Medulla oblongata (tissue), 1 donor: ENCODE measurements around the gene HSPA14.
"Not testable (repeated sequence)": the region's sequence is repeated elsewhere in the genome, so short reads cannot be mapped to it uniquely, and the experiment has no call there.

Experiments
- DNase-seq: peaks from one replicate; pipeline ENCODE4 v3.0.0-alpha.2; 2015; ENCODE audit errors: extremely low spot score

The HSPA14 gene, protein sequence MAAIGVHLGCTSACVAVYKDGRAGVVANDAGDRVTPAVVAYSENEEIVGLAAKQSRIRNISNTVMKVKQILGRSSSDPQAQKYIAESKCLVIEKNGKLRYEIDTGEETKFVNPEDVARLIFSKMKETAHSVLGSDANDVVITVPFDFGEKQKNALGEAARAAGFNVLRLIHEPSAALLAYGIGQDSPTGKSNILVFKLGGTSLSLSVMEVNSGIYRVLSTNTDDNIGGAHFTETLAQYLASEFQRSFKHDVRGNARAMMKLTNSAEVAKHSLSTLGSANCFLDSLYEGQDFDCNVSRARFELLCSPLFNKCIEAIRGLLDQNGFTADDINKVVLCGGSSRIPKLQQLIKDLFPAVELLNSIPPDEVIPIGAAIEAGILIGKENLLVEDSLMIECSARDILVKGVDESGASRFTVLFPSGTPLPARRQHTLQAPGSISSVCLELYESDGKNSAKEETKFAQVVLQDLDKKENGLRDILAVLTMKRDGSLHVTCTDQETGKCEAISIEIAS

DNA sequence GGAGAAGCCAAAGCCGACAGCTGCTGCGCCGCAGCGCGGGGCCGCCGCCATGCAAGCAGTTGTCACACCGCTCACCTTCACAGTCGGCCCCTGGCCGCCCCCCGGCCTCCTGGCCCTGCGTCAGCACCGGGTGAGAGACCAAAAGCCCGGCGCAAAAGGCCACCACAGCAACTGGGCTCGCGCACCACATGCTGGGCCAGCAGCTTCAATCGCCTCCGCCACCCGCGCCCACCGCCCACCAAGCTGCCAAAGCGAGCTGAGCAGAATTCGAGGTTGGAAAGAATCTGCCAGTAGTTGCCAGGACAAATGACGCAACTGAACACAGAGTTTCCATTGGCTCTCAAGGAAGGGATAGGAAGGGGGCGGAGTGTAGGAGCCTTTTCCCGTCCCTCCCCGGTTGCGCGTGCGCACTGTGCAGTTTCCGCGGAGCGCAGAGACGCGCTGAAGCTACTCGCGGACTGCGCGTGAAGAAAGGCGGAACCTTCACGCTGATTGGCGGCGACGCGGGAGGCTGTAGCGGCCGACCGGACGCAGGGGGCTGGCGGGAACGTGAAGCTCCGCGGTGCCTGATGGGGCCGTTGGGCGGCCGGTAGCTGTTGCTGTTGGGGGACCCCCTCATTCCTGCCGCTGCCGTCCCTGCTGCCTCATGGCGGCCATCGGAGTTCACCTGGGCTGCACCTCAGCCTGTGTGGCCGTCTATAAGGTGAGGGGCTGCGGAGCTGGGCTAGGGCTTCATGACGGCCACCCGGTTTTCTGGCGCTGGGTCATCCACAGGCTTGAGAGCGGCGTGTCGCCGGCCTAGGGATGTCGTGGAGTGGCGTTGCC lies at the start of gene HSPA14, which contains the start of the genes CDNF and MSANTD7:
Gene HSPA14 (plus strand): TSS at position 550 of the 825 bp plus-strand sequence. CDS start 97 bp downstream, at position 647.
Gene CDNF (minus strand): TSS at position 281 of the 825 bp plus-strand sequence. CDS start 91 bp downstream, at position 190.
Gene MSANTD7 (plus strand): TSS at position 550 of the 825 bp plus-strand sequence. CDS start 3,979 bp downstream, outside the sequence.
- DNase-seq, result peak; percentile 100

DNA sequence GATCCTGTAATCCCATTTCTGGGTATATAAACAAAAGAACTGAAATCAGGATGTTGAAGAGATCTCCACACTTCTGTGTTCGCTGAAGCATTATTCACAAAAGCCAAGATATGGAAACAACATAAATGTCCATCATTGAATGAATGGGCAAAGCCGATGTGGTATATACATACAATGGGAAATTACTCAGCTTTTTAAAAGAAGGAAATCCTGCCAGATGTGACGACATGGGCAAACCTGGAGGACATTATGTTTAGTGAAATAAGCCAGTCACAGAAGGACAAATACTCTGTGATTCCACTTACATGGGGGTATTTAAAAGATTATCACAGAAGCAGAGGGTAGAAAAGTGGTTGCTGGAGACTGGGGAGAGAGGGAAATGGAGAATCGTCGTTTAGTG lies 39.5 kb upstream of the HSPA14 start:
- no peak for DNase-seq

DNA sequence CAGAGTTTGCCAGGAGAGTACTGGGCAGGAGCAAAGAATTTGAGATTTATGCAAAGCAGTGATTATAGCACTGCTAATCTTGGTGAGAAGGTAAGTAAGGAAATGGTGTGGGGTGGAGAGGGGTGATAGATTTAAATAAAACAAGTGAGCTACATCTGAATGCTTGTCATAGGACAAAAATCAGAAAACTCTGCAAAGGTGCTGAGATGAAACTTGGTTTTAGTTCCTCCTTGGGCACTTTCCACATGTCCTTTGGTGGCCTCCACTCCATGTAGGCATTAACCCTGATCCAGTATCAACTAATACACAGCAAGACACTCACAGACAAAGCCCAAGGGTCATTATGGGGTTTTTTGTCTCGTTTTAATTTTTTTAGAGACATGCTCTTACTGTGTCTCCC lies 37.7 kb upstream of the HSPA14 start:
- no peak for DNase-seq

DNA sequence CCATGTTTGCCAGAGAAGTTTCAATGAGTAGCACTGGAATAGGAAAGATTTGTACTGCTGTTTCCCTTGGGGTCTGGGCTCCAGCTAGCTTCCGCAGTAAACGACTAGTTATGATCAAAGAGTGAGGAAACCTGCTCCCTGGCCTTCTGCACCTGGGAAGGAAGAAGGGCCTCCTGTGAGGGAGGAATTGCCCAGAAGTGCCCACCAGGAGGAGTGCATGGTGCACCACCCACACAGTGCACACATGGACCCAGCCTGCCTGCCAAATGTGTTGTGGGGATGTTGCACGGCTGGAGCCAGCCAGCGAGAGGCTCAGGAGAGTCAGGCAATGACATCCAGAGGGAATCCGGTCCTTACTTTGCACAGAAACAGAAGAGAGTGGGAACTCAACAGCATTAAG lies 36.4 kb upstream of the HSPA14 start:
- DNase-seq, result no peak

DNA sequence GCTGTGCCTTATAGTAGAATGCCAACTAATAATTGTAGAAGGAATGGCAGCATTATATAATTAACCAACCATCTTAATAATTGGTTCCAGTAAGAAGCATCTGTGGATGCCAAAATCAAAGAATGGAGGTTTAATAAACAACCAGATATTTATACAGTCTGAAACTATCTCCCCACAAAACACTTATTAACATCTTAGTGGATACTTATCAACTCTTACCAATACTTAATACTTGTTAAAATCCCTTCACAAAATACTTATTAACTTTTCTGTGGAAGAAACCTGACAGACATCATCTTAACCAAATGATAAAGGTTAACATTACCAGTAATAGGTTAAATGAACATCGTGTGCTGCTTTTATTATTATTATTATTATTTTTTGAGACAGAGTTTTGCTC lies 34.3 kb upstream of the HSPA14 start:
- no peak for DNase-seq

DNA sequence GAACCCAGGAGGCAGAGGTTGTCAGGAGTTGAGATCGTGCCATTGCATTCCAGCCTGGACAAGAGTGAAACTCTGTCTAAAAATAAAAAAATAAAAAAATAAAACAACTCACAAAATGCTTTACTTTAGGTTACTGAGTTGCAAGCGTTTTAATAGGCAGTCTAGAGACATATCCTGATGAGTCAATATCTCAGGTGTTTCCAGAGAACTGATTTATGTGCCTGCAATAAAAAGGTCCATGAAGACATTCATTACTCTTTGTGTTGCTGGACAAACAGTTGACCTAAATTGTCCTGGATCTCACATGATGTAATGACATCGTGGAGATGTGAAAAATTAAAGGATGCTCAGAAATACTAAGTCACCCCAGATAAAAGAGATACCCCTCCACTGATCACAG lies 31.8 kb upstream of the HSPA14 start:
- no peak for DNase-seq

DNA sequence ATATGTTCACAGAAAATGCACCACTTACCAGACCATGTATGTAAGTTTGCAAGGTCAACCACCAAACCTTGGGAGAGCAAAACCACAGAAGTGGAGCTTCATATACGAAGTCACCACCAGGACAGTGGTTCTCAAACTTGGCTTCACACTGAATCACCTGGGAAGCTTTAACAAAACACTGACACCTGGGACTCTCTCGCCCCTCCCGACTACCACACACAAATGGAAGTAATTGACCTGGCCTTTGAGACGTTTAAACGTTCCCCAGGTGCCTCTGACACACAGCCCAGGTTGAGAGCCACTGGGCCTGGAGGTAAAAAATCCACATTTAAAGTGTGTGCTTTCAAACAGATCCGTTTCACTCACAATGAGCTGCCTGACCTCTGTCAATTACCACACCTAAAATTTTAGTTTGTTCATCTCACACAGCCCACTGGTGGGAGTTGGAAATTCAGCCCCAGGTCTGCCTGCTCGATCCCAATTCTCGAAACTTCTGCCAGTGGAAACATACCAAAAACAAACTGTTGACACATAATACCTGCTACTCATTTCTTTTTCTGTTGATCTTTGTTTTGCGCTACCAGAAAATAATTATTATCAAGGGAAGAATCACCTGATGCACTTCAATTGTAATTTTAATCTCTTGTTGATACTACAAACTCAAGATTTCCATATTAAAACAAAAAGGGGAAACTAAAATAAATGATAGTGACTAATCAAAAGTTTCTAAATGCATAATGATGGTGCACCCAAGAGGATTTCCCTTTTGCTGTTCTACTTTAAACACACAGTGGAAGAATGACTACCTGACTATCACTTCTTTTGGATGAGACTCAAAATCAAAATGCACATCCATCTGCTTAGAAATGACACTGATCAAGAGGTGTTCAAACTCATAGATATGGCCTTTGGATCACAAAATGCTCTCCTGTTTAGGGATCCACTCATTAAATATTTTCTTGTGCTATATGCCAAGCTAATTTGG lies 26.8 kb upstream of the HSPA14 start:
- no peak for DNase-seq

DNA sequence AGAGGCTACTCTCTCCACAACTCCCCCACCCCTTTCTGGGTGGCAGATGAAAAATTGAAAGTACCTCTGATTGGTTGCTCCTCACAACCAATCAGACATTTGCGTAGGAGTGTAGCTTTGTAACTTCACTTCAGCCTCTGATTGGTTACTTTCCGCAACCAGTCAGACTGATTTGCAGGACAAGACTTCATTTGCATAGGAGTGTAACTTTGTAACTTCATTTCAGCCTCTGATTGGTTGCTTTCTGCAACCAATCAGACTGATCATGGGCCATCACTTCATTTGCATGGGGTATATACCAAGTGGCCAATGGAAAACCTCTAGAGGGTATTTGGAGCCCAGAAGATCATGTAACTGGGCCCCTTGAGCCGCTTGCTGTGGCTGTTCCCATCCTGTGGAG lies 25.8 kb upstream of the HSPA14 start:
- no peak for DNase-seq

DNA sequence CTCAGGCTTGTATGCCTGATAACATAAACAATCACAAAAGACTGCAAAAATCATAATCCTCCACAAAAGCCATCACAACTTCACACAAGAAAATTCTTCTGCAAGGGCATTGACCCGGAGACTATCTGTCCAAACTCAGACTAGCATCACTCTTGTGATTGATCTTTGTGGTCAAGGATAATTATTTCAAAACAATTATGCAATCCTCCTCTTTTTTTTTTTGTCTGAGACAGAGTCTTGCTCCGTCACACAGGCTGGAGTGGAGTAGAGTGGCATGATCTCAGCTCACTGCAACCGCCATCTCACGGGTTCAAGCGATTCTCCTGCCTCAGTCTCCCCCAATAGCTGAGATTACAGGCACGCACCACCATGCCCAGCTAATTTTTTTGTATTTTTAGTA lies 22.4 kb upstream of the HSPA14 start:
- DNase-seq, result no peak

DNA sequence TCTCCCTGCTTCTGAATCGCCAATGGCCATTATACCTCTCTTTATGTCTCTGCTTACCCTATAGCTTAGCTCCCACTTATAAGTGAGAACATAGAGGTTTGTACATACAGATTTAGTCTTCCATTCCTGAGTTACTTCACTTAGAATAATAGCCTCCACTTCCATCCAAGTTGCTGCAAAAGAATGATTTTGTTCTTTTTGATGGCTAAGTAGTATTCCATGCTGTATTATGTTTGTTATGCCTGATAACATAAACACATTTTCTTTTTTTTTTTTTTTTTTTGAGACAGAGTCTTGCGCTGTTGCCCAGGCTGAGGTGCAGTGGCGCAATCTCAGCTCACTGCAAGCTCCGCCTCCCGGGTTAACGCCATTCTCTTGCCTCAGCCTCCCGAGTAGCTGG lies 21.4 kb upstream of the HSPA14 start:
- not testable (repeated sequence) for DNase-seq

DNA sequence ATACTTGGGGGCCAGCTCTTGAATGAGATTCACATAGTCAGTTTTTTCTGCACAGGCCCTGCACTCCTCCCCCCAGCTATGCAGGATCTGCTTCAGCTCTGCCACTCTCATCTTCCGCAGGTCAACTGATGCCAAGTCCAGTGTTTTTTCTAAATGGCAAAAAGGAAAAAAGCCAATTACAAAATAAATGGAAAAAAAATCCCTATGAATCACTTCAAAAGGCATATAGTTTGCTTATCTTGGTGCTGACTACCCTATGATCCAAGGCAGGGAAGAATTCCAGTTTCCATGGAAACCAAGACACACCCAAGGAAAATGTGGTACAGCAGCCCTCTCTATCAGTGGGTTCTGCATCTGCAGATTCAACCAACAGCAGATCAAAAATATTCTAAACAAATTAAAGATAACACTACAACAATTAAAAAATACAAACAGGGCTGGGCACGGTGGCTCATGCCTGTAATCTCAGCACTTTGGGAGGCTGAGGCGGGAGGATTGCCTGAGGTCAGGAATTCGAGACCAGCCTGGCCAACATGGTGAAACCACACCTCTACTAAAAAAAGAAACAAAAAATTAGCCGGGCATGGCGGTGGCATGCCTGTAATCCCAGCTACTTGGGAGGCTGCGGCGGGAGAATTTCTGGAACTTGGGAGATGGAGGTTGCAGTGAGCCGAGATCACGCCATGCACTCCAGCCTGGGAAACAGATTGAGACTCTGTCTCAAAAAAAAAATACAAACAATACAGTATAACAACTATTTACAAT lies 17.9 kb upstream of the HSPA14 start:
- DNase-seq, result no peak

DNA sequence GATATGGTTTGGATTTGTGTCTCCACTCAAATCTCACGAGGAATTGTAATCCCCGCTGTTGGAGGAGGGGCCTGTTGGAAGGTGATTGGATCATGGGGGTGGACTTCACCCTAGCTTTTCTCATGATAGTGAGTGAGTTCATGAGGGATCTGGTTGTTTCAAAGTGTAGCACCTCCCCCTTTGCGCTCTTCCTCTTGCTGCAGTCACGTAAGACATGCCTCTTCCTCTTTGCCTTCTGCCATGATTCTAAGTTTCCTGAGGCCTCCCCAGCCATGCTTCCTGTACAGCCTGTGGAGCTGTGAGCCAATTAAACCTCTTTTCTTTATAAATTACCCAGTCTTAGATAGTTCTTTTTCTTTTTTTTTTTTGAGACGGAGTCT lies 17.3 kb upstream of the HSPA14 start:
- no peak for DNase-seq

DNA sequence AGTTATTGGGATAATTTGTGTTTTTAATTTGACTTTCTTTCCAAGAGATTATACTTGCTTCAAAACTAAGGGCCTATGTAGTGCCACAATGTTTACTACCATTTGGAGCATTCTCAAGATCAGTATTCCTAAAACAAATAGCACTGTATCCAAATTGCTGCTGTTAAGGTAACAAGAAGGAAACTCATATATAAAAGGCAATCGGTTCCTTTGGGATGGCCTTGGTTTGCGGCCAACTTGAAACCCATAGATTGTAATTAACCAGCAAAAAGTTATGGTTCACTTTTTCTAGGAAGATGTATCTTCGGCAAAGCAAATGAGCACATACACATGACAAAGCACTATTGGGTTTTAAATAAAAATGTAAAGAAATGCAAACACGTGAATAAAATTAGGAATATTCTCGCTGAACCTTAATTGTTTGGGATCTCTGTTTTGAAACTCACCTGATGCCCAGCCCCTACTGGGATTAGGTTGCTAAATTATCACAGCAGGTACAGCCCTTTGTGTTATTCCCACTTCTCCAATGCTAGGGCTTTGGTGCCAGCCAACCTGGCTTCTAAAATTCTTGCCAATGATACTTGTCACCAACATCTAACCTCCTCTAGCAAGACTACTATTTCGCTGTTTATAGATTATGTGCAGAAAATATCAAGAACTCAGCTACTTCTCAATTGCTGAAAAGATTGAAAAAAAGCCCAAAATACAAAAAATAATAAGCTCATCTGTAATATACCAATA lies 16.3 kb upstream of the HSPA14 start:
- no peak for DNase-seq

DNA sequence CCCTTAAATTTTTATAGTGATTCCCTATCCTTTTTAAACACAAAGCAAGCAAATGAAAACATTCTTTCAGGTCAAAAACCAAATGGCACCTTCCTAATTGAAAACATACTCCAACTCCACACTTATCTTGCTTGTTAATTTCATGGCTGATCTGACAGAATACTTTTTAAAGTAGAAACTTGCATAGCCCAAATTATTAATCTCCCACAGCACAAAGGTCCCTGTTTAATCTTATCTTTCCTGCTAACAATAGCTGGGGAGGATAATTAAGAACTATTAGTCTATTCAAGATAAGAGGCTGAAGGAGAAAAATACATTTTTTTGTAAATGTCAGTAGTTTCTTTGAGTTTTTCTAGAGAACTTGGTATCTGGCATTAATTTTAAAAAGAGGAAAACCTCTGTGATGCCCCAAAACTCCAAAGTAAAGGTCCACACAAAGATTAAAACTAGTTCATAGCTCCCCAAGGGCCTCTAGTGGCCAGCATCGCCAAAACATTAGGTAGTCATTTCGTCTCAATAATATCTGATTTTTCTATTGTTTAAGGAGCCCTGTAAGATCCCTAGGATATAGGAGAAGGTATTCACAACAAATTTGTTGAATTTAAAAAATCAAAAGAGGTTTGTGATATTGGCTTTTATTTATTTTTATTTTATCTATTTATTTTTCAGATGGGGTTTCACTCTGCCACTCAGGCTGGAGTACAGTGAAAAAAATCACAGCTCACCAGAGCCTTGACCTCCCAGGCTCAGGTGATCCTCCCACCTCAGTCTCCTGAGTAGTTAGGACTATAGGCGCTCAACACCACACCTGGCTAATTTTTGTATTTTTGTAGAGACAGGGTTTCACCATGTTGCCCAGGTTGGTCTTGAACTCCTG lies 15.0 kb upstream of the HSPA14 start:
- DNase-seq, result peak; percentile 74

DNA sequence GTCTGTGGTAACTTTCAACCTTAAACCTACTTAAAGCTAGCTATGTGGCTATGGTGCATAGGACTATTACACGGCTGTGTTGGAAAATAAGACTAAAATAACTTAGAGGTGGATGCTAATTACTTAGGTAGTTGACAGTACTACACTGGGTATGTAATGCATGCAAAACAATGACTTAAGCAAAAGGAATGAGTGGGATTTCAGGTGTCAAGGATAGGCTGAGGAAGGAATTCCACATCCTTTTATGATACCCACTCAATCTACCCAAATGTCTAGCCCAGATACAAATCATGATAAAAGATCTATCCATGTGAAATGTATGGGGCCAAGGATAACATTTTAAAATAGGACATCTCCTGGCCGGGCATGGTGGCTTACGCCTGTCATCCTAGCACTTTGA lies 14.1 kb upstream of the HSPA14 start:
- no peak for DNase-seq

DNA sequence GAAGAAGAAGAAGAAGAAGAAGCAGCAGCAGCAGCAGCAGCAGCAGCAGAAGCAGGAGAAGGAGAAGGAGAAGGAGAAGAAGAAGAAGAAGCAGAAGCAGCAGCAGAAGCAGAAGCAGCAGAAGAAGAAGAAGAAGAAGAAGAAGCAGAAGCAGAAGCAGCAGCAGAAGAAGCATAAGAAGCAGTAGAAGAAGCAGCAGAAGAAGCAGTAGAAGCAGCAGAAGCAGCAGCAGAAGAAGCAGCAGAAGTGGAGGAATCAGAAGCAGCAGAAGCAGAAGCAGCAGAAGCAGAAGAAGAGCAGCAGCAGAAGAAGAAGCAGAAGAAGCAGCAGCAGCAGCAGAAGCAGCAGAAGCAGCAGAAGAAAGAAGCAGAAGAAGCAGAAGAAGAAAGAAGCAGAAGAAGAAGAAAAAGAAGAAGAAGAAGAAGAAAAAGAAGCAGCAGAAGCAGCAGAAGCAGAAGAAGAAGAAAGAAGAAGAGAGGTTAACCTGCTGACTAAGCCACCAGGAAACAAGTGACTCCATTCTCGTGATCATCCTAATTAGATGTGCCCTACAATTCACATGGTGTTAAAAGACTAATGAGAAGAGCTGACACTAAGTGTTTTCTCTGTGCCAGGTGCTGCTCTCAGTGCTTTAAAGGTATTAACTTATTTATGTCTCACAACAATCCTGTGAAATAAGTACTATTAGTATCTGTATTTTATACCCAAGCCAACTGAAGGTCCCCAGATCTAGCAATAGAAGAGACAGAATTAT lies 11.9 kb upstream of the HSPA14 start:
- no peak for DNase-seq

DNA sequence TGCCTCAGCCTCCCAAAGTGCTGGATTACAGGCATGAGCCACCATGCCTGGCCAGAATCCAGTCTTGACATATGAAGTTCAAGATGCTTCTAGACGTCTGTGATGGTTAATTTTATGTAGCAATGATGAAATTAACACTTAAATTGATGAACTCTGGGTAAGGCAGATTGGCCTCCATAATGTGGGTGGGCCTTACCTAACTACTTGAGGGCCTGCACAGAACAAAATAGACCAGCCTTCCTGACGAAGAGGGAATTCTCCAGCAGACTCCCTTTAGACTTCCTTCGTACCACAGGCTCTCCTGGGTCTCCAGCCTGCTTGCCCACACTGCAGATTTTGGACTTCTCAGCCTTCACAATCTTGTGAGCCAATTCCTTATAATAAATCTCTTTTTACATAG lies 5.0 kb upstream of the HSPA14 start:
- no peak for DNase-seq

DNA sequence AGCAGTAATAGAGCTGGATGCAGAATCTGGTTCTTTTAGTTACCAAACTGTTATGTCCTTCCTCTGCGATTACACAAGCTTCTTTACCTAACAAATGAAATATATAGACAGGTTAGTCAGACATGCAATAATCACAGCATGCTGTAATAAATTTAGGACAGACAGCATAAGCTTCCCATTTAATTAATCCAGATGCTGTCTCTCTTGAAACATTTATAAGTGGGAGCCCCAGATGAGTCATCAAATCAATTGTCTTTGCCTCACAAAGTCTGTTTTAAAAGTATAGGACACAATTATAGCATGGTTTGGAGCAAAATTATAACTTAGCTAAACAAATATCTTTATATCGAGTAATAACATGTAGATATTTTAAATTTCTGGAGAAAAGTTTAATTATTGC lies 1.9 kb upstream of the HSPA14 start:
- DNase-seq, result no peak
